ENCODE measurements around the gene SLC25A27.

Gene SLC25A27

GRCh38 chr6:46715141-46715540, 62.4 kb downstream of the SLC25A27 start:
- no peak for DNase-seq (ENCODE audit: low read depth in 2 of 2)

GRCh38 chr6:46719099-46719498, 66.3 kb downstream of the SLC25A27 start:
- no peak for DNase-seq (ENCODE audit: low read depth in 2 of 2)

DNA sequence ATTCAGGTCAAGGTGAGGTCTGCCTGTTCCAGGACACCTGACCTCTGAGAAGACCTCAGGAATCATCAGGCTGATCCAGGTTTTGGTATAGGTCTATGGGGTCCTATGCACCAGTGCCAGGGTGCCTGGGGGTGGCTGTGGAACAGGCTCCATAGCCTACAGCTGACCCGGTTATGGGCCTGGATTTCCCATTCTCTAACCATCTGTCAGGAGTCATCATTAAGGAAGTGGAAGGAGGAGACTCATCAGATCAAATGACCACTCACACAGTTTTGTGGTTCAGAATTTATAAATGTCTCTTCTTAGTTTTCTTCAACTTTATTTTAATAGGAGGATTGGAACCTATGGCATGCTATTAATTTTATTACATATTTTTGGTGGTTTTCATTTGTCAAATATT, 67.6 kb downstream of the SLC25A27 start:
- DNase-seq (ENCODE audit: low read depth in 2 of 2), result no peak

Measured in stimulated activated CD4-positive, alpha-beta T cell treated with anti-CD3 and anti-CD28 coated beads, Interleukin-1b, Interleukin-23, amount 100 ng/mL, for 1 hour (primary cell).